HepG2 (cell line): ENCODE results near the gene LRRC72. TPM values are rescaled to one million over a fixed set of nuclear protein-coding genes. Genes with fewer than 3 reads are reported as not detected.

Experiments used
- ATAC-seq: fragments of 200-7000 bp; cut with Tn5 transposase; 3 replicates; pipeline ENCODE4 v1.9.1; 2020; ENCODE audit warnings: mild to moderate bottlenecking, moderate library complexity
- BruUV-seq: library from RNA; stranded (reverse); fragments of 400-500 nt; replicated peaks from 2 replicates; lab custom pipeline; 2021; lab: Mats Ljungman, UMichigan
- CTCF ChIA-PET: fragments of 300-600 bp; formaldehyde crosslinking; extraction: SDS; loops from one replicate; lab custom pipeline; 2021; ENCODE audit warnings: low total read pairs, inconsistent platforms, low intra/inter-chr PET ratio; lab: Yijun Ruan, JAX
- POLR2A ChIA-PET: fragments of 350-600 bp; sonication (Branson Sonifier 250); formaldehyde crosslinking; loops from one replicate; lab custom pipeline; 2020; ENCODE audit warnings: antibody characterized with exemption, inconsistent platforms; lab: Yijun Ruan, JAX
- DNase-seq: peaks from one replicate; pipeline ENCODE4 v3.0.0-alpha.2; 2015; ENCODE audit warnings: low spot score
- FAIRE-seq: peaks from 3 replicates; lab custom pipeline; 2011; peaks lifted over from hg19 to GRCh38; lab: Jason Lieb, UNC
- H2AFZ ChIP-seq: one replicate; pipeline ENCODE4 v1.6.1; 2011; ENCODE audit warnings: low read length, inconsistent platforms
- H3K27ac ChIP-seq: fragments of 300-600 bp; 3 replicates; pipeline ENCODE4 v1.8.0; 2011; ENCODE audit warnings: mixed run types, mild to moderate bottlenecking, mixed read lengths, low read length, inconsistent platforms; ENCODE audit not compliant: insufficient read depth; ENCODE audit errors: extremely low read length
- H3K27me3 ChIP-seq, 2 experiments: fragments of 200-600 bp in 1 of 2; 2 replicates in 1 of 2; 3 replicates in 1 of 2; pipeline versions ENCODE4 v1.6.0 to v1.8.0; 2011; ENCODE audit warnings: low read length in 2 of 2, mild to moderate bottlenecking in 2 of 2, moderate library complexity in 2 of 2, inconsistent platforms in 1 of 2; ENCODE audit not compliant: insufficient read depth in 2 of 2, control insufficient read depth in 1 of 2
- H3K36me3 ChIP-seq, 2 experiments: fragments of 200-600 bp in 1 of 2; replicated peaks in 1 of 2; 2 replicates in 1 of 2; 3 replicates in 1 of 2; pipeline versions ENCODE4 v1.5.1 to v1.8.0; 2011; ENCODE audit warnings: low read length in 2 of 2, inconsistent platforms in 1 of 2; ENCODE audit not compliant: insufficient read depth in 2 of 2, control insufficient read depth in 1 of 2
- H3K4me1 ChIP-seq: 2 replicates; pipeline ENCODE4 v1.5.1; 2012; ENCODE audit warnings: low read length, inconsistent platforms; ENCODE audit not compliant: insufficient read depth
- H3K4me2 ChIP-seq: 2 replicates; pipeline ENCODE4 v1.6.0; 2011; ENCODE audit warnings: low read depth, low read length, inconsistent platforms
- H3K4me3 ChIP-seq, 3 experiments: fragments of 200-600 bp in 1 of 3; sonication (generic), shearing (Covaris generic) in 1 of 3; replicated peaks in 1 of 3; 2 replicates each; pipeline ENCODE4 v1.5.1; 2011 to 2016; ENCODE audit warnings: low read length in 3 of 3, inconsistent platforms in 2 of 3, low read depth in 2 of 3, mild to moderate bottlenecking in 2 of 3, control low read depth in 1 of 3, mixed read lengths in 1 of 3; ENCODE audit not compliant: insufficient read depth in 1 of 3
- H3K79me2 ChIP-seq: one replicate; pipeline ENCODE4 v1.6.1; 2011; ENCODE audit warnings: low read length, inconsistent platforms; ENCODE audit not compliant: insufficient read depth
- H3K9ac ChIP-seq: 2 replicates; pipeline ENCODE4 v1.6.0; 2011; ENCODE audit warnings: mild to moderate bottlenecking, low read depth, low read length, inconsistent platforms; ENCODE audit not compliant: insufficient read depth
- H3K9me3 ChIP-seq: 2 replicates; pipeline ENCODE4 v1.5.1; 2012; ENCODE audit warnings: mild to moderate bottlenecking, low read length
- H4K20me1 ChIP-seq: 2 replicates; pipeline ENCODE4 v1.6.0; 2011; ENCODE audit warnings: inconsistent platforms, mild to moderate bottlenecking, low read length, moderate library complexity; ENCODE audit not compliant: insufficient read depth
- ASH2L ChIP-seq: fragments of 300-600, 200-600 bp; sonication (generic); IDR thresholded peaks from 2 replicates; pipeline ENCODE4 v1.7.0; 2017; ENCODE audit warnings: low read depth, mild to moderate bottlenecking, moderate library complexity, mixed read lengths, low read length; ENCODE audit not compliant: insufficient read length
- BRD4 ChIP-seq: sonication (generic); formaldehyde crosslinking; IDR thresholded peaks from 2 replicates; pipeline ENCODE4 v1.4.0; 2020; ENCODE audit warnings: missing genetic modification reagents
- CC2D1A ChIP-seq: sonication (generic); formaldehyde crosslinking; IDR thresholded peaks from 2 replicates; pipeline ENCODE4 v1.8.1; 2023; ENCODE audit warnings: mild to moderate bottlenecking, missing genetic modification reagents
- NCOR1 ChIP-seq: fragments of 200-600 bp; sonication (generic); IDR thresholded peaks from 2 replicates; pipeline ENCODE4 v1.7.0; 2017; ENCODE audit warnings: antibody characterized with exemption, low read length, borderline replicate concordance
- PAXIP1 ChIP-seq: sonication (generic); formaldehyde crosslinking; conservative IDR thresholded peaks from 2 replicates; pipeline ENCODE4 v1.4.0; 2020; ENCODE audit warnings: mild to moderate bottlenecking, missing genetic modification reagents, moderate library complexity
- PPARG ChIP-seq: conservative IDR thresholded peaks from 2 replicates; pipeline ENCODE4 v1.6.1; 2016; ENCODE audit warnings: missing biosample characterization, missing genetic modification reagents
- SOX13 ChIP-seq, 3 experiments: fragments of 450-650 bp in 1 of 3; sonication (generic) in 1 of 3; formaldehyde crosslinking in 1 of 3; IDR thresholded peaks in 2 of 3; conservative IDR thresholded peaks in 1 of 3; 2 replicates each; pipeline versions ENCODE4 v1.5.0 to v1.6.1; 2016 to 2020; ENCODE audit warnings: antibody characterized with exemption in 1 of 3, mild to moderate bottlenecking in 1 of 3, missing compliant biosample characterization in 1 of 3, missing genetic modification reagents in 1 of 3, moderate library complexity in 1 of 3
- SOX5 ChIP-seq: IDR thresholded peaks from 2 replicates; pipeline ENCODE4 v1.6.1; 2016; ENCODE audit warnings: borderline replicate concordance
- ZC3H4 ChIP-seq: sonication (generic); formaldehyde crosslinking; IDR thresholded peaks from 2 replicates; pipeline ENCODE4 v1.4.0; 2020; ENCODE audit warnings: missing genetic modification reagents, borderline replicate concordance
- ZFP82 ChIP-seq: sonication (generic); formaldehyde crosslinking; IDR thresholded peaks from 2 replicates; pipeline ENCODE4 v1.5.1; 2020; ENCODE audit warnings: mild to moderate bottlenecking, missing genetic modification reagents, borderline replicate concordance
- ZFYVE20 ChIP-seq: sonication (generic); formaldehyde crosslinking; IDR thresholded peaks from 2 replicates; pipeline ENCODE4 v1.8.0; 2023; ENCODE audit warnings: low read depth, mild to moderate bottlenecking, moderate library complexity, missing genetic modification reagents, borderline replicate concordance
- ZNF383 ChIP-seq: sonication (generic); formaldehyde crosslinking; IDR thresholded peaks from 2 replicates; pipeline ENCODE4 v1.4.0; 2020; ENCODE audit warnings: missing genetic modification reagents, mild to moderate bottlenecking, borderline replicate concordance
- ZNF577 ChIP-seq: sonication (generic); formaldehyde crosslinking; IDR thresholded peaks from 2 replicates; pipeline ENCODE4 v1.4.0; 2020; ENCODE audit warnings: mild to moderate bottlenecking, low read depth, missing genetic modification reagents, borderline replicate concordance
- ZNF674 ChIP-seq: sonication (generic); formaldehyde crosslinking; IDR thresholded peaks from 2 replicates; pipeline ENCODE4 v1.5.0; 2020; ENCODE audit warnings: low read depth, mild to moderate bottlenecking, missing genetic modification reagents
- WGBS: methylation state at CpG from one replicate; pipeline ENCODE4 v1.1.6; 2017; ENCODE audit warnings: low lambda C conversion rate; 5-methylcytosine and 5-hydroxymethylcytosine counted together
- in situ Hi-C: cut with HindIII; loops from 2 replicates; pipeline ENCODE4 v1.10.0; 2017; ENCODE audit warnings: low pct_unique_long_range_greater_than_20kb; ENCODE audit not compliant: extremely low pct_ligation_motif_present
- intact Hi-C: fragments of 100-400 bp; cut with micrococcal nuclease; formaldehyde crosslinking; loops from one replicate; pipeline ENCODE4 v1.10.0; 2022; ENCODE audit not compliant: unreplicated experiment
- polyA plus RNA-seq, 8 experiments: library from polyadenylated mRNA; depleted of rRNA in 3 of 8; stranded (reverse) in 7 of 8; unstranded in 1 of 8; fragments of >200 nt; fragmentation: Illumina TruSeq in 4 of 8; extraction: Trizol in 4 of 8; gene quantifications; 2 replicates each; pipeline versions ENCODE4 v1.2.1 to v1.2.3, GENCODE V29; 2011 to 2016; ENCODE audit warnings: low read depth in 4 of 8, missing spikeins in 1 of 8, mixed read lengths in 1 of 8; ENCODE audit not compliant: insufficient read depth in 1 of 8
- total RNA-seq, 5 experiments: library from RNA; depleted of rRNA; stranded (reverse); fragments of >200 nt; fragmentation: Illumina TruSeq; extraction: Trizol; gene quantifications; 2 replicates each; pipeline ENCODE4 v1.2.3, GENCODE V29; 2016; ENCODE audit warnings: low read depth in 1 of 5

Gene LRRC72
- total and polyA plus RNA-seq, 2 of the 13 experiments (the other 11 are each of a cell fraction or from before 2014, with no cell fraction given) = not detected

GRCh38 chr7:16491148-16491547 lies 35.5 kb upstream of the LRRC72 start:
- H4K20me1 ChIP-seq = no peaks in the 10 kb centered on the region
- H3K4me1 ChIP-seq = peaks cover 43% of the 10 kb centered on the region
- intact Hi-C loops = loop anchor here (5.0 kb wide), 1 partner anchor 69 kb away; the partner anchor contains the start of gene CRPPA
- in situ Hi-C loops = no loop called here
- WGBS = 41% methylated on average over 2 of the region's 2 CpGs
- no TSS peak for BruUV-seq
- no peak for FAIRE-seq
- H3K4me2 ChIP-seq = no peak overlapping the region; the same call in 1 of the 2 replicates
- ChIA-PET CTCF (no interaction called here), POLR2A (no interaction called here)
- TF ChIP-seq SOX13 (IDR thresholded peaks at IDR 0.05) (no peak), SOX13 (CRISPR knock-in tag; conservative IDR thresholded peaks at IDR 0.05 in 1 of 2, IDR thresholded peaks at IDR 0.05 in 1 of 2) (peak in 1 of 2 experiments; percentile 64; a peak in 2 of 4 replicates), ZFYVE20 (CRISPR knock-in tag) (no peak), SOX5 (CRISPR knock-in tag) (peak; percentile 46; the same call in 1 of the 2 replicates)
- H3K9ac ChIP-seq = no peak overlapping the region
- no peaks in the 10 kb centered on the region for H3K27me3 ChIP-seq
- no peak overlapping the region for H3K27ac ChIP-seq
- H3K4me3 ChIP-seq = no peak overlapping the region
- H3K36me3 ChIP-seq = no peaks in the 10 kb centered on the region
- H3K9me3 ChIP-seq = no peaks in the 10 kb centered on the region
- no peak overlapping the region for H2AFZ ChIP-seq
- ATAC-seq = no peak
- DNase-seq = peak; percentile 23
- no peaks in the 10 kb centered on the region for H3K79me2 ChIP-seq

DNA sequence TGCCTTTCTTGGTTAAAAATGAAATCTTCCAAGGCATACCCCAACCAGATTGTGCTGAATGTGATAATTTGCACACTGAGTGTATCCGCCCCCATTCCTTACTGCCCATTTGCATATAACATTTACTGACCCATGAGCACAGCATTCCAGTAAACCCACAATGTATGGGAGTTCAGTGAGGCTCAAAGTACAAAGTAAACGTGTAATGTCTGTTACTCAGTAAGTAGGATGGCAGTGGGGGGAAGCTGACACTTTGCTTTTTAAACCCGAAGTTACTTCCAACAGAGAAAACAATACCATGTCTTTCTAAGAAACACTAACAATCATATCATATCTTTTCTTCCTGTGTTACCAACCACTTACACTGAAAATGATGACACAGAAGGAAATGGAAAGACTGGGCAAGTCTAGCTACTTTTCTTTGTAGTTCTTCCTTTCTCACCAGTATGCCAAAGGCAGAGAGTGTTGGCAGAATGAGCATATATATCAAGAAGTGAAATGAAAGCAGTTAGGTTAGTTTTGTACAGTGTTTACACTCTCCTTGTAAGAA lies 34.0 kb upstream of the LRRC72 start:
- ChIA-PET POLR2A (no interaction called here), CTCF (no interaction called here)
- peak overlapping the region; percentile 76 for H3K4me2 ChIP-seq
- peak; percentile 90 for DNase-seq
- H3K9me3 ChIP-seq = no peaks in the 10 kb centered on the region
- H3K4me1 ChIP-seq = peaks cover 43% of the 10 kb centered on the region
- H2AFZ ChIP-seq = no peak overlapping the region
- peak overlapping the region; percentile 66 for H3K27ac ChIP-seq
- H4K20me1 ChIP-seq = no peaks in the 10 kb centered on the region
- H3K36me3 ChIP-seq = no peaks in the 10 kb centered on the region
- no peaks in the 10 kb centered on the region for H3K79me2 ChIP-seq
- H3K9ac ChIP-seq = peak overlapping the region; percentile 47; the same call in 1 of the 2 replicates
- no TSS peak for BruUV-seq
- intact Hi-C loops (loop anchor here (5.0 kb wide), 1 partner anchor 70 kb away; the partner anchor contains the start of gene CRPPA), in situ Hi-C loops (no loop called here)
- no peaks in the 10 kb centered on the region for H3K27me3 ChIP-seq
- peak; percentile 99 for ATAC-seq
- H3K4me3 ChIP-seq = peak overlapping the region in 2 of 3 experiments; percentile 9 to 11; a peak in 1 of 6 replicates
- peak; percentile 73 for FAIRE-seq
- 4% methylated on average over 3 of the region's 3 CpGs for WGBS
- no peak for TF ChIP-seq ZFP82
- TF ChIP-seq CC2D1A (CRISPR knock-in tag) = no peak
- no peak for TF ChIP-seq ZNF383 (CRISPR knock-in tag)
- peak; percentile 76 for TF ChIP-seq PAXIP1 (CRISPR knock-in tag)
- TF ChIP-seq ZC3H4 = no peak
- peak; percentile 50; the same call in 1 of the 2 replicates for TF ChIP-seq PPARG (CRISPR knock-in tag)
- TF ChIP-seq BRD4 (CRISPR knock-in tag) = no peak
- TF ChIP-seq ASH2L = peak; percentile 98
- TF ChIP-seq ZNF577 (CRISPR knock-in tag) = no peak
- peak; percentile 75 for TF ChIP-seq NCOR1
- TF ChIP-seq ZNF674 (CRISPR knock-in tag) = no peak
